Gastroesophageal sphincter (tissue), 3 donors: ENCODE results near the gene COL7A1.

ENCODE experiments used
- POLR2A ChIP-seq, 2 donors: fragments of 450-650 bp; IDR thresholded peaks; one replicate each; pipeline ENCODE4 v1.6.1; 2017; ENCODE audit warnings: antibody characterized with exemption in 2 of 2, mild to moderate bottlenecking in 2 of 2, moderate library complexity in 1 of 2
- POLR2AphosphoS5 ChIP-seq: sonication (generic); formaldehyde crosslinking; IDR thresholded peaks from one replicate; pipeline ENCODE4 v1.6.1; 2017; ENCODE audit warnings: antibody characterized with exemption
- TF ChIP-seq, protein P1 (sequence below), 4 experiments: fragments of 200-600 bp in 2 of 4; fragments of 450-650 bp in 2 of 4; sonication (generic) in 1 of 4; IDR thresholded peaks; one replicate each; pipeline ENCODE4 v1.5.1; 2017 to 2019; ENCODE audit warnings: antibody characterized with exemption in 4 of 4, mild to moderate bottlenecking in 2 of 4, moderate library complexity in 2 of 4

DNA sequence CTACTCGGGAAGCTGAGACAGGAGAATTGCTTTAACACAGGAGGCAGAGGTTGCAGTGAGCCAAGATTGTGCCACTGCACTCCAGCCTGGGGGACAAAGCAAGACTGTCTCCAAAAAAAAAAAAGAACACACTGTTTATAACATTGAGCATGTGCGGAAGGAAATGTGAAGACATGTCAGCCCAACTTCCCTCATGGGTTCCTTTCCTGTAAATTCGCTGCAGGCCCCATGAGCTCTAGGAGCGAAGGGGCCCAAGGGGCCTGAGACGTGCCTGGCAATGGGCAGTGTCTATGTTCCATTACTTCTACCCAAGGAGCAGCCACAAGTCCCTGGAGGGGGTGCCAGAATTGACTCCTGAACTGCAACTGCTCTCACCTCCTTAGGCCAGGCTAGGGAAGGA, 41.8 kb downstream of the COL7A1 start:
- no peak for TF ChIP-seq POLR2A (IDR thresholded peaks at IDR 0.05)
- TF ChIP-seq, protein P1, sequence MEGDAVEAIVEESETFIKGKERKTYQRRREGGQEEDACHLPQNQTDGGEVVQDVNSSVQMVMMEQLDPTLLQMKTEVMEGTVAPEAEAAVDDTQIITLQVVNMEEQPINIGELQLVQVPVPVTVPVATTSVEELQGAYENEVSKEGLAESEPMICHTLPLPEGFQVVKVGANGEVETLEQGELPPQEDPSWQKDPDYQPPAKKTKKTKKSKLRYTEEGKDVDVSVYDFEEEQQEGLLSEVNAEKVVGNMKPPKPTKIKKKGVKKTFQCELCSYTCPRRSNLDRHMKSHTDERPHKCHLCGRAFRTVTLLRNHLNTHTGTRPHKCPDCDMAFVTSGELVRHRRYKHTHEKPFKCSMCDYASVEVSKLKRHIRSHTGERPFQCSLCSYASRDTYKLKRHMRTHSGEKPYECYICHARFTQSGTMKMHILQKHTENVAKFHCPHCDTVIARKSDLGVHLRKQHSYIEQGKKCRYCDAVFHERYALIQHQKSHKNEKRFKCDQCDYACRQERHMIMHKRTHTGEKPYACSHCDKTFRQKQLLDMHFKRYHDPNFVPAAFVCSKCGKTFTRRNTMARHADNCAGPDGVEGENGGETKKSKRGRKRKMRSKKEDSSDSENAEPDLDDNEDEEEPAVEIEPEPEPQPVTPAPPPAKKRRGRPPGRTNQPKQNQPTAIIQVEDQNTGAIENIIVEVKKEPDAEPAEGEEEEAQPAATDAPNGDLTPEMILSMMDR (IDR thresholded peaks at IDR 0.05): no peak
- no peak for TF ChIP-seq POLR2AphosphoS5
